NT2/D1 (cell line): ENCODE data around the gene BRICD5.

Source experiments
- SUZ12 ChIP-seq: IDR thresholded peaks from 2 replicates; pipeline ENCODE4 v1.6.1; 2011; ENCODE audit not compliant: insufficient read length, insufficient read depth; ENCODE audit errors: extremely low read depth
- ZNF274 ChIP-seq: IDR thresholded peaks from 2 replicates; pipeline ENCODE4 v1.6.1; 2011; ENCODE audit warnings: mild to moderate bottlenecking, low read depth, low read length

GRCh38 chr16:2205104-2205966 lies 5.3 kb downstream of the BRICD5 start, which contains the start of gene MLST8:
- no peak for TF ChIP-seq ZNF274
- TF ChIP-seq SUZ12 = no peak
